Tibial nerve (tissue), 3 donors: ENCODE measurements around the gene RANBP3.

ENCODE experiments used
- CTCF ChIP-seq, 5 experiments: fragments of 200-600 bp in 3 of 5; fragments of 450-650 bp in 2 of 5; sonication (generic) in 3 of 5; IDR thresholded peaks; one replicate each; pipeline ENCODE4 v1.5.1; 2016 to 2019; ENCODE audit warnings: antibody characterized with exemption in 5 of 5, mild to moderate bottlenecking in 3 of 5, moderate library complexity in 2 of 5
- POLR2A ChIP-seq, 2 donors: fragments of 450-650 bp; IDR thresholded peaks; one replicate each; pipeline ENCODE4 v1.6.1; 2017; ENCODE audit warnings: antibody characterized with exemption in 2 of 2, mild to moderate bottlenecking in 2 of 2, moderate library complexity in 2 of 2

- no peak for TF ChIP-seq CTCF (IDR thresholded peaks at IDR 0.05)
- TF ChIP-seq POLR2A (IDR thresholded peaks at IDR 0.05) = no peak
These were observed 43.0 kb downstream of the RANBP3 start for GRCh38 chr19:5934774-5935472.
